Mucosa of descending colon (tissue), 3 donors: Measurements from ENCODE around the gene NPTX1. TPM values are rescaled to one million over a fixed set of nuclear protein-coding genes. Genes with fewer than 3 reads are reported as not detected.

Experiments used
- ATAC-seq: fragments of 200-7000 bp; cut with Tn5 transposase; one replicate; pipeline ENCODE4 v1.9.1; 2020; ENCODE audit warnings: mild to moderate bottlenecking, moderate library complexity
- DNase-seq, 3 donors: peaks; one replicate each; pipeline ENCODE4 v3.0.0-alpha.2; 2020
- H3K36me3 ChIP-seq: fragments of 200-600 bp; one replicate; pipeline ENCODE4 v1.8.0; 2021; ENCODE audit warnings: low read depth, mild to moderate bottlenecking
- H3K4me1 ChIP-seq: fragments of 200-600 bp; one replicate; pipeline ENCODE4 v1.8.0; 2021; ENCODE audit warnings: low read depth, mild to moderate bottlenecking
- H3K4me3 ChIP-seq: fragments of 200-600 bp; one replicate; pipeline ENCODE4 v1.8.0; 2021; ENCODE audit warnings: mild to moderate bottlenecking
- H3K9me3 ChIP-seq: fragments of 200-600 bp; one replicate; pipeline ENCODE4 v1.8.0; 2021; ENCODE audit warnings: mild to moderate bottlenecking
- CTCF ChIP-seq: fragments of 200-600 bp; IDR thresholded peaks from one replicate; pipeline ENCODE4 v1.8.0; 2022; ENCODE audit warnings: antibody characterized with exemption, mild to moderate bottlenecking
- intact Hi-C, 2 donors: fragments of 100-400 bp; cut with DNase I in 1 of 2; cut with micrococcal nuclease in 1 of 2; formaldehyde crosslinking; loops; one replicate each; pipeline versions ENCODE4 v1.11.0 to v1.11.1; 2022; cut with DNase I, micrococcal nuclease
- total RNA-seq, 3 donors: library from RNA; stranded (reverse); fragmentation: NEBNext Ultra II Directional in 2 of 3; extraction: Animal tissue kit (Norgen Biotek cat#: 25700) in 2 of 3; gene quantifications; one replicate each; pipeline versions ENCODE4 v1.2.1 to v1.2.4, GENCODE V29; 2021 to 2023
- donor health status: DM: no; HTN: no; CAD: no; lungs with moderate emphysema.
- donor health status: DM: no; HTN: no; CAD: no.
- donor health status: DM: no; HTN: yes; CAD: no.

The NPTX1 gene
- total RNA-seq, 3 donors from 2014 or later, result 0.51 to 95.0 (median 2.0) TPM

- Histone ChIP-seq H3K4me1 (no peaks in the 10 kb centered on the region), H3K36me3 (no peaks in the 10 kb centered on the region), H3K9me3 (no peaks in the 10 kb centered on the region), H3K4me3 (no peak overlapping the region)
- peak; percentile 97 for TF ChIP-seq CTCF
- DNase-seq (peak; percentile 76 to 86 (median 77)), ATAC-seq (peak; percentile 92)
- intact Hi-C loops, result loop anchor here (5.0 to 10.0 kb wide), 3 partner anchors 148 to 558 kb away; no protein-coding TSS in a partner anchor
These were observed 49.6 kb downstream of the NPTX1 start for GRCh38 chr17:80426671-80427326.

- no peaks in the 10 kb centered on the region for H3K36me3 ChIP-seq
- no peak overlapping the region for H3K4me3 ChIP-seq
- DNase-seq (no peak), ATAC-seq (no peak)
- no peak for TF ChIP-seq CTCF
- no peaks in the 10 kb centered on the region for H3K4me1 ChIP-seq
- no peaks in the 10 kb centered on the region for H3K9me3 ChIP-seq
- intact Hi-C loops, result loop anchor here (5.0 to 10.0 kb wide), 3 partner anchors 149 to 559 kb away; no protein-coding TSS in a partner anchor
These were observed 50.5 kb downstream of the NPTX1 start for GRCh38 chr17:80425835-80426426.

- ATAC-seq (no peak), DNase-seq (peak in 1 of 3 donors; percentile 36)
- no peaks in the 10 kb centered on the region for H3K36me3 ChIP-seq
- TF ChIP-seq CTCF, result no peak
- H3K4me3 ChIP-seq, result no peak overlapping the region
- H3K9me3 ChIP-seq, result no peaks in the 10 kb centered on the region
- intact Hi-C loops, result loop anchor here (5.0 to 10.0 kb wide), 3 partner anchors 150 to 560 kb away; no protein-coding TSS in a partner anchor
- H3K4me1 ChIP-seq, result no peaks in the 10 kb centered on the region
These were observed 51.3 kb downstream of the NPTX1 start for GRCh38 chr17:80424878-80425765.

GRCh38 chr17:80424261-80424660, 52.1 kb downstream of the NPTX1 start:
- ATAC-seq (no peak), DNase-seq (no peak)
- TF ChIP-seq CTCF, result no peak
- no peaks in the 10 kb centered on the region for H3K9me3 ChIP-seq
- H3K4me3 ChIP-seq, result no peak overlapping the region
- H3K36me3 ChIP-seq, result no peaks in the 10 kb centered on the region
- no peaks in the 10 kb centered on the region for H3K4me1 ChIP-seq
- intact Hi-C loops, result loop anchor here (10.0 kb wide), 2 partner anchors 151 to 561 kb away; no protein-coding TSS in a partner anchor

- no peak for TF ChIP-seq CTCF
- H3K4me3 ChIP-seq, result no peak overlapping the region
- H3K4me1 ChIP-seq, result no peaks in the 10 kb centered on the region
- ATAC-seq (no peak), DNase-seq (peak in 1 of 3 donors; percentile 46)
- H3K36me3 ChIP-seq, result no peaks in the 10 kb centered on the region
- intact Hi-C loops, result loop anchor here (10.0 kb wide), 2 partner anchors 151 to 561 kb away; no protein-coding TSS in a partner anchor
- no peaks in the 10 kb centered on the region for H3K9me3 ChIP-seq
These were observed 52.7 kb downstream of the NPTX1 start for GRCh38 chr17:80423536-80424225.
